Left forelimb (tissue), 1 donor: ENCODE measurements around the gene CLEC7A.

ENCODE experiments used
- DNase-seq: peaks from one replicate; pipeline ENCODE4 v3.0.0-alpha.2; 2018; ENCODE audit warnings: low spot score

CLEC7A gene

GRCh38 chr12:10094646-10095395 is 35.2 kb downstream of the CLEC7A start:
- DNase-seq = no peak

GRCh38 chr12:10088955-10089900 is 40.8 kb downstream of the CLEC7A start:
- DNase-seq = no peak

- DNase-seq = no peak
These were observed 42.0 kb downstream of the CLEC7A start for GRCh38 chr12:10088031-10088430.

GRCh38 chr12:10086387-10086786 is 43.6 kb downstream of the CLEC7A start:
- DNase-seq = no peak

GRCh38 chr12:10084733-10085132 is 45.3 kb downstream of the CLEC7A start:
- DNase-seq = no peak

GRCh38 chr12:10082117-10082874 is 47.7 kb downstream of the CLEC7A start:
- DNase-seq = no peak

GRCh38 chr12:10075451-10075850 is 54.5 kb downstream of the CLEC7A start:
- DNase-seq = no peak

- no peak for DNase-seq
These were observed 56.7 kb downstream of the CLEC7A start for GRCh38 chr12:10073261-10073660.

- DNase-seq = no peak
These were observed 57.9 kb downstream of the CLEC7A start for GRCh38 chr12:10072131-10072530.

- no peak for DNase-seq
These were observed 59.6 kb downstream of the CLEC7A start for GRCh38 chr12:10070380-10070779.

GRCh38 chr12:10069976-10070375 is 60.0 kb downstream of the CLEC7A start:
- no peak for DNase-seq

GRCh38 chr12:10069099-10069498 is 60.9 kb downstream of the CLEC7A start:
- DNase-seq = no peak

GRCh38 chr12:10068644-10069043 is 61.4 kb downstream of the CLEC7A start:
- no peak for DNase-seq

- DNase-seq = no peak
These were observed 62.1 kb downstream of the CLEC7A start for GRCh38 chr12:10067942-10068341.

GRCh38 chr12:10067264-10067663 is 62.7 kb downstream of the CLEC7A start:
- no peak for DNase-seq
